Ramos (cell line): ENCODE data around the gene HNF1A.

Experiments used
- in situ Hi-C: fragments of 300-500 bp; cut with MboI; formaldehyde crosslinking; loops from one replicate; pipeline ENCODE4 v1.14.3; 2022; ENCODE audit warnings: low sequenced_read_pairs; ENCODE audit not compliant: unreplicated experiment

Gene HNF1A

GRCh38 chr12:120982659-120983058 lies 4.3 kb downstream of the HNF1A start:
- in situ Hi-C loops: no loop called here

DNA sequence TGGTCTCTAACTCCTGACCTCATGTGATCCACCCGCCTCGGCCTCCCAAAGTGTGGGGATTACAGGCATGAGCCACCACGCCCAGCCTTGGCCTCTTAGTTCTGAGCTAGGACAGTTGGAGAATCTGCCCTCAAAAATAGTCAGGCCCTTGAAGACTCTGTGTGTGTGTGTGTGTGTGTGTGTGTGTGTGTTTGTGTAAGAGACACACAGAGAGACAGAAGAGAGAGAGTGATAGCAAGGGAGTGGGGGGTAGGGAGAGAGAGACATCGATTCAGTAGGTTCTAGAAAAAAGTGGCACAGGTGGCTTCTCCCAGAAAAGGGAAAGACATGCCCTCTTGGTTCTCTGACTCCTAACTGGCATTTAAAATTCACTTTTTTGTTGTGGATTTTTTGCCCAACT lies 5.4 kb downstream of the HNF1A start:
- in situ Hi-C loops: no loop called here

GRCh38 chr12:120984351-120984898 lies 6.1 kb downstream of the HNF1A start:
- in situ Hi-C loops: no loop called here

- in situ Hi-C loops: no loop called here
These were observed 9.9 kb downstream of the HNF1A start for GRCh38 chr12:120988234-120988633.

DNA sequence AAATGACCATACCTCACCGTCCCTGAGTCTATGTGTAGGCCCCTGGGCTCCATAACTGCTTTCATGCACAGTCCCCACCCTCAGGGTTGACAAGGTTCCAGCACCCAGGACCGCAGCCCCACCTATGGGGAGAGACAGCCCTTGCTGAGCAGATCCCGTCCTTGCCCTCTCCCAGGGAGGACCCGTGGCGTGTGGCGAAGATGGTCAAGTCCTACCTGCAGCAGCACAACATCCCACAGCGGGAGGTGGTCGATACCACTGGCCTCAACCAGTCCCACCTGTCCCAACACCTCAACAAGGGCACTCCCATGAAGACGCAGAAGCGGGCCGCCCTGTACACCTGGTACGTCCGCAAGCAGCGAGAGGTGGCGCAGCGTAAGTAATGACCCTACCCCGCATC lies 10.3 kb downstream of the HNF1A start:
- in situ Hi-C loops: no loop called here

GRCh38 chr12:120989687-120990086 lies 11.3 kb downstream of the HNF1A start:
- in situ Hi-C loops: no loop called here

- in situ Hi-C loops: no loop called here
These were observed 12.2 kb downstream of the HNF1A start for GRCh38 chr12:120990487-120991055.

DNA sequence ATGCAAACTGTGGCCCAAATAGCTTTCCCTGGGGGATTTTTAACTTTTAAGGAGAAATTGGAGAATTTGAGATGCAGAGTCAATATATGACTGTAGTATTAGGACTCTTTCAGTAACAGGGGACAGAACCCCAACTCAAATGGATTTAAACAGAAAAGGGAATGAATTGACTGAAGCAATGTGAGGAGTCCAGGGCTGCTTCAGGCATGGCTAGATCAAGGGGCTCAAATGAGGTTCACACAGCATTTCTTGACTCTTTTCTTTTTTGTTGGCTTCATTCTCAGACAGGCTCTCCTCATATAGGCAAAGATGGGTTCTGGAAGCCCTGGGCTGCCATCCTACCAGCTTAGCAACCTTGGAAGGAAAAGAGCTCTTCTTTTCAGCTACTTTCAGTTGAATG lies 13.6 kb downstream of the HNF1A start:
- in situ Hi-C loops: no loop called here

DNA sequence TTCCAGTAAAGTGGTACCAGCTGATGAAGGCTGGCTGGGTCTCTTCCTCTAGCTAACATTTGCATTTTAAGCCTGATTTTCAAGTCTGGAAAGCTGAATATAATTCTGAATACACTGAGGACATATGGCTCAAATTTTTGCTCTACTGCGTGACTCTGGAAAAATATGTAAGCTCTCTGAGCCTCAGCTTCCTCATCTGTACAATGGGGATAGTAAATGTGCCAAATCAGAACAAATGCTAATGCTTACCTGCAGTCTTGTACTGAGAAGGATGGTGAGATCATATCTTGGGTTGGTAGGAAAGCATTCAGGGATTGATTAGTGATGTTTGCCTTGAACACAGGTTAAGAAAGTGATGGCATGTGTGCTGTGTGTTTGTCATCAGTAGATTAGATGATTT lies 14.6 kb downstream of the HNF1A start:
- in situ Hi-C loops: no loop called here

DNA sequence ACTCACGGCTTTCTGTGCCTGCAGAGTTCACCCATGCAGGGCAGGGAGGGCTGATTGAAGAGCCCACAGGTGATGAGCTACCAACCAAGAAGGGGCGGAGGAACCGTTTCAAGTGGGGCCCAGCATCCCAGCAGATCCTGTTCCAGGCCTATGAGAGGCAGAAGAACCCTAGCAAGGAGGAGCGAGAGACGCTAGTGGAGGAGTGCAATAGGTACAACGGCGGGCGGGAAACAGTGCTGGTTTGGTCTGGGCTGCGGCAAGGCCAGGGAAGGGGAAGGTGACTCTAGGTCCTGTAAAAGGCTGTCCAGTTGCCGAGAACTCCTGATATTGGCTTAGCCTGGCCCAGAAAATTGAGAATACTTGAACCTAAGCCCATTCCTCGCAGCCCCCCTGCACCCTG lies 15.2 kb downstream of the HNF1A start:
- in situ Hi-C loops: no loop called here

- in situ Hi-C loops: no loop called here
These were observed 15.7 kb downstream of the HNF1A start for GRCh38 chr12:120994059-120994458.

DNA sequence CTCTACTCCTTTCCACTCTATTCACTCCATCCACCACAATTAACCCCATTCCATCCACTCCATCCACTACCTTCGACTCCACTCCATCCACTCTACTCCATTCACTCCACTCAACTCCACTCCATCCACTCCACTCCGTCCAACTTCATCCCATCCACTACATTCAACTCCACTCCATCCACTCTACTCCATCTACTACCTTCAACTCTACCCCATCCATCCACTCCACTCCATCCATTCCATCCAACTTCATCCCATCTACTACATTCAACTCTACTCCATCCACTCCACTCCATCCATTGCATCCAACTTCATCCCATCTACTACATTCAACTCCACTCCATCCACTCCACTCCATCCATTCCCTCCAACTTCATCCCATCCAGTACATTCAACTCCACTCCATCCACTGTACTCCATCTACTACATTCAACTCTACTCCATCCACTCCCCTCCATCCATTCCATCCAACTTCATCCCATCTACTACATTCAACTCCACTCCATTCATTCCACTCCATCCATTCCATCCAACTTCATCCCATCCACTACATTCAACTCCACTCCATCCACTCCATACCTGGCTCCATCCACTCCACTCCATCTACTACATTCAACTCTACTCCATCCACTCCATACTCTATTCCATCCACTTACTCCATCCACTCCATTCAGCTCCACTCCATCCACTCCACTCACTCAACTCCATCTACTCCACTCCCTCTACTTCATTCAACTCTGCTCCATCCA lies 16.4 kb downstream of the HNF1A start:
- in situ Hi-C loops: no loop called here

- in situ Hi-C loops: no loop called here
These were observed 17.9 kb downstream of the HNF1A start for GRCh38 chr12:120996133-120996746.

GRCh38 chr12:120997448-120997847 lies 19.1 kb downstream of the HNF1A start:
- in situ Hi-C loops: no loop called here

DNA sequence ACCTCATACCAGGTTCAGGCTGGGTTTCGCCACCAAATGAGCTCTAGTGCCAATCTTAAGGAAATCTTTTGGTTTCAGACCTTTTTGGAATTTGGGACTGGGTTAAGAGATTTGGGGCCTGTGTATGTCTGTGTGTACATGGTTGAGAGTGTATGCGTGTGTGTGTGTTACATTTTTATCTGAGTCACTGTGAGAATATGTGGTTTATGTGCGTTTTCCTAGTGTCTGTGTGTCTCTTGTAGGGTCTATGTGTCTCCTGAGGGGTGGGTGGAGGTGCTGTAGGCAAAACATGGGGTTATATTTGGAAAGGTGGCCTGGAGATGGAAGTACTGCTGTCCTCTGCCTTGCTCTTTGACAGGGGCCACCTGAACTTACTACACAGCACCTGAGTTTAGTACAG lies 20.1 kb downstream of the HNF1A start:
- in situ Hi-C loops: no loop called here

DNA sequence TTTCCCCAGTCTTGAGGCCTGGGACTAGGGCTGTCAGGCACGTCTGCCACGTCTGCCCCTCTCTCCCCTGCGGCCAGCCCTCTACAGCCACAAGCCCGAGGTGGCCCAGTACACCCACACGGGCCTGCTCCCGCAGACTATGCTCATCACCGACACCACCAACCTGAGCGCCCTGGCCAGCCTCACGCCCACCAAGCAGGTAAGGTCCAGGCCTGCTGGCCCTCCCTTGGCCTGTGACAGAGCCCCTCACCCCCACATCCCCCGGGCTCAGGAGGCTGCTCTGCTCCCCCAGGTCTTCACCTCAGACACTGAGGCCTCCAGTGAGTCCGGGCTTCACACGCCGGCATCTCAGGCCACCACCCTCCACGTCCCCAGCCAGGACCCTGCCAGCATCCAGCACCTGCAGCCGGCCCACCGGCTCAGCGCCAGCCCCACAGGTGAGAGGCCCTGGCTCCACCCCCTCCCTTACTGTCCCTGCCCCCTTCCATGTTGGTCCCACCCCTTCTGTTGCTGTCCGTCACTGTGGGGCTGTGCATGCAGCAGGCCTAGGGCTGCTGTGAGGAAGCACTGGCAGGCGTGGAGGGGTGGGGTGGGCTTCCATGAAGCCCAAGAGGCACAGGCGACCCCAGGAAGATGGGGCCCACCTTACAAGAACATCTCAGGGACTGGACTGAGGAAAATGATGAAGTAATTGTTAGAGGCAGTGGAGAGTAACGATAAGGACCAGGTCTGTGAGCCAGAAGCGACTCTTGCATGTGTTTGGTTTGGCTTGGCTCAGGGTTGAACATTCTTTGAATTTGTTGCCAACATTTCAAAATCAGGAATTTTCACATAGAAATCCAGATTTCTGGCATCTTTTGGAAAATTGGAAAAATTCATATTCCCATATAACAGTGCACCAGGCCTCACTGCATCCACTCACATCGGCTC lies 21.1 kb downstream of the HNF1A start:
- in situ Hi-C loops: no loop called here

GRCh38 chr12:121000530-121000929 lies 22.2 kb downstream of the HNF1A start:
- in situ Hi-C loops: no loop called here

- in situ Hi-C loops: no loop called here
These were observed 22.7 kb downstream of the HNF1A start for GRCh38 chr12:121001060-121001459.

- in situ Hi-C loops: no loop called here
These were observed 23.6 kb downstream of the HNF1A start for GRCh38 chr12:121001841-121002483.

GRCh38 chr12:121003650-121004049 lies 25.3 kb downstream of the HNF1A start:
- in situ Hi-C loops: no loop called here
